ENCODE results near the gene CACNG3. TPM values are rescaled to one million over a fixed set of nuclear protein-coding genes. Genes with fewer than 3 reads are reported as not detected.

Gene CACNG3
- total RNA-seq, 1 donor from 2014 or later: not detected

GRCh38 chr16:24279982-24280515 lies 23.9 kb downstream of the CACNG3 start:
- TF ChIP-seq CTCF (IDR thresholded peaks at IDR 0.05): no peak
- no peak overlapping the region for H3K4me3 ChIP-seq
- intact Hi-C loops (cut with DNase I): no loop called here

GRCh38 chr16:24281466-24281865 lies 25.3 kb downstream of the CACNG3 start:
- no peak for DNase-seq (ENCODE audit: low spot score in 2 of 2)
- TF ChIP-seq CTCF (IDR thresholded peaks at IDR 0.05): no peak
- no peak overlapping the region for H3K4me3 ChIP-seq
- intact Hi-C loops (cut with DNase I): no loop called here
- H3K9me3 ChIP-seq: no peaks in the 10 kb centered on the region
- H3K36me3 ChIP-seq: no peaks in the 10 kb centered on the region
- H3K27ac ChIP-seq: no peak overlapping the region
- no peaks in the 10 kb centered on the region for H3K27me3 ChIP-seq
- H3K4me1 ChIP-seq: no peaks in the 10 kb centered on the region

More at GRCh38 chr16:24279982-24280515, 23.9 kb downstream of the CACNG3 start:
- Histone ChIP-seq H3K27me3 (no peaks in the 10 kb centered on the region), H3K27ac (no peak overlapping the region), H3K4me1 (no peaks in the 10 kb centered on the region), H3K9me3 (no peaks in the 10 kb centered on the region), H3K36me3 (no peaks in the 10 kb centered on the region)
- DNase-seq (ENCODE audit: low spot score in 2 of 2): no peak

GRCh38 chr16:24282141-24282540 lies 26.0 kb downstream of the CACNG3 start:
- DNase-seq (ENCODE audit: low spot score in 2 of 2): no peak
- no peaks in the 10 kb centered on the region for H3K4me1 ChIP-seq
- intact Hi-C loops (cut with DNase I): no loop called here
- H3K27ac ChIP-seq: no peak overlapping the region
- TF ChIP-seq CTCF (IDR thresholded peaks at IDR 0.05): no peak
- H3K9me3 ChIP-seq: no peaks in the 10 kb centered on the region
- no peaks in the 10 kb centered on the region for H3K27me3 ChIP-seq
- H3K36me3 ChIP-seq: no peaks in the 10 kb centered on the region
- no peak overlapping the region for H3K4me3 ChIP-seq

GRCh38 chr16:24286741-24287405 lies 30.7 kb downstream of the CACNG3 start:
- H3K27ac ChIP-seq: no peak overlapping the region
- no peaks in the 10 kb centered on the region for H3K4me1 ChIP-seq
- H3K36me3 ChIP-seq: no peaks in the 10 kb centered on the region
- H3K9me3 ChIP-seq: no peaks in the 10 kb centered on the region
- H3K4me3 ChIP-seq: no peak overlapping the region
- no peaks in the 10 kb centered on the region for H3K27me3 ChIP-seq
- intact Hi-C loops (cut with DNase I): no loop called here
- DNase-seq (ENCODE audit: low spot score in 2 of 2): no peak
- TF ChIP-seq CTCF (IDR thresholded peaks at IDR 0.05): no peak

- no peak overlapping the region for H3K4me3 ChIP-seq
- no peak for TF ChIP-seq CTCF (IDR thresholded peaks at IDR 0.05)
- H3K4me1 ChIP-seq: no peaks in the 10 kb centered on the region
- no peaks in the 10 kb centered on the region for H3K9me3 ChIP-seq
- no peak for DNase-seq (ENCODE audit: low spot score in 2 of 2)
- intact Hi-C loops (cut with DNase I): no loop called here
- H3K27me3 ChIP-seq: no peaks in the 10 kb centered on the region
- no peak overlapping the region for H3K27ac ChIP-seq
- no peaks in the 10 kb centered on the region for H3K36me3 ChIP-seq
Measured at GRCh38 chr16:24288516-24288915, 32.4 kb downstream of the CACNG3 start.

All from ascending aorta (tissue), 2 donors.